GM18907 (cell line): ENCODE measurements around the gene ZNF202.
"Not testable (repeated sequence)": the region's sequence is repeated elsewhere in the genome, so short reads cannot be mapped to it uniquely, and the experiment has no call there.

Experiments
- ATAC-seq: cut with Tn5 transposase; IDR thresholded peaks from one replicate; pipeline ENCODE4 v1.9.1; 2021; ENCODE audit warnings: mild to moderate bottlenecking, moderate library complexity; ENCODE audit not compliant: unreplicated experiment

The ZNF202 gene

GRCh38 chr11:123742031-123742723, 717 bp upstream of the ZNF202 start:
- peak; percentile 11 for ATAC-seq

GRCh38 chr11:123740787-123741158, 687 bp downstream of the ZNF202 start:
- no peak for ATAC-seq

GRCh38 chr11:123738374-123738773, 3.1 kb downstream of the ZNF202 start:
- no peak for ATAC-seq

- ATAC-seq, result no peak
Observed at GRCh38 chr11:123736769-123737168, 4.7 kb downstream of the ZNF202 start.

GRCh38 chr11:123729602-123730001, 11.9 kb downstream of the ZNF202 start:
- no peak for ATAC-seq

- ATAC-seq, result no peak
Observed at GRCh38 chr11:123725995-123726655, 15.3 kb downstream of the ZNF202 start.

GRCh38 chr11:123719452-123719851, 22.0 kb downstream of the ZNF202 start:
- ATAC-seq, result no peak

- ATAC-seq, result no peak
Observed at GRCh38 chr11:123718469-123718868, 23.0 kb downstream of the ZNF202 start.

GRCh38 chr11:123718063-123718462, 23.4 kb downstream of the ZNF202 start:
- ATAC-seq, result no peak

- ATAC-seq, result not testable (repeated sequence)
Observed at GRCh38 chr11:123712627-123713026, 28.8 kb downstream of the ZNF202 start.

GRCh38 chr11:123707606-123708205, 33.8 kb downstream of the ZNF202 start:
- peak; percentile 58 for ATAC-seq

GRCh38 chr11:123707206-123707605, 34.3 kb downstream of the ZNF202 start:
- ATAC-seq, result no peak

GRCh38 chr11:123704341-123704740, 37.1 kb downstream of the ZNF202 start:
- ATAC-seq, result no peak

GRCh38 chr11:123702696-123703095, 38.8 kb downstream of the ZNF202 start:
- no peak for ATAC-seq

- ATAC-seq, result no peak
Observed at GRCh38 chr11:123702139-123702538, 39.3 kb downstream of the ZNF202 start.

- ATAC-seq, result no peak
Observed at GRCh38 chr11:123700772-123701171, 40.7 kb downstream of the ZNF202 start.

GRCh38 chr11:123698546-123699127, 42.8 kb downstream of the ZNF202 start:
- ATAC-seq, result no peak

- ATAC-seq, result no peak
Observed at GRCh38 chr11:123696183-123696582, 45.3 kb downstream of the ZNF202 start.

GRCh38 chr11:123695231-123695630, 46.2 kb downstream of the ZNF202 start:
- ATAC-seq, result no peak

- no peak for ATAC-seq
Observed at GRCh38 chr11:123694551-123694950, 46.9 kb downstream of the ZNF202 start.

GRCh38 chr11:123692961-123693360, 48.5 kb downstream of the ZNF202 start:
- no peak for ATAC-seq

GRCh38 chr11:123690485-123690884, 51.0 kb downstream of the ZNF202 start:
- ATAC-seq, result no peak
